GM18520 (cell line): ENCODE data around the gene ZYX.
"Not testable (repeated sequence)": the region's sequence is repeated elsewhere in the genome, so short reads cannot be mapped to it uniquely, and the experiment has no call there.

Experiments used
- ATAC-seq: cut with Tn5 transposase; IDR thresholded peaks from one replicate; pipeline ENCODE4 v1.9.1; 2021; ENCODE audit not compliant: unreplicated experiment

The ZYX gene

DNA sequence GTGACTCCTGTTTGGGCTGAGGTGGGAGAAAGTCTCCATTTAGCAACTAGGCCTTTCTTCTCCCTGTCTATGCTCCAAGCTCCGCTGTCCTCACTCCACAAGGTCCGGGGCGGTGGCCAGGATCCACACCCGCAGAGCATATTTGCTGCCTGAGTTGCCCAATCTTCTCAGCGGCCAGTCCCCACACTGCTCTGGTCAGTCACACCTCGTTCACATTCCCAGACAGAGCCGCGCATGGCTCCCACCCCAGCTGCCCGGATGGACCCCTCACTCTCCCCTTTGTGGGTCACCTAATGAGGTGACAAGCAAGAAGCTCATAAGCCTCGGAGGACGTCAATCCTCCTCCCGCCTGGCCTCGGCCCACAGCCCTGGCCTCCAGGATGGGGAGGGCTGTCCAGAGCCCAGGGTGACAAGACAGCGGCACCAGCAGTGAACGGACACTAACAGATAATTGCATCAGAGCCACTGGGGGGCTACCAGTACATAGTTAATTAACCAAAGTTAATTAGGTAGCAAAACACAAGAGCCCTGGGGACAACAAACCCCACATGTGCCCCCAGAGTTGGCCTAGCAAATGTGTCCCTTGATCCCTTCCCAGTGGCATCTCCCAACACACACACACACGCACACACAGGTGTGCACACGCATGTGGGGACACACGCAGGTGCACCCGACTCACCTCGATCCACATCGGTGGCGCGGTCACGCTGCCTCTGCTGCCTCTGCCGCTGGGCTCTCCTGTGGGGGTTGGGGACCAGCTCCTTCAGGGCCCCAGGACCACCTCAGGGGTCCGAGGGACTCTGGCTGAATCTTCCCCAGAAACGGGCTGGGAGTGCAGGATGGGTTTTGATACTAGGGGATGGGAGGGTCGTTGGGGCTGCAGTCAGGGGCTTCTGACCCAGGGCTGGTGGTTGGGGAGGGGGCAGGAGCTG lies 15.7 kb downstream of the ZYX start:
- ATAC-seq, result no peak

- no peak for ATAC-seq
These were observed 16.8 kb downstream of the ZYX start for GRCh38 chr7:143397710-143398530.

DNA sequence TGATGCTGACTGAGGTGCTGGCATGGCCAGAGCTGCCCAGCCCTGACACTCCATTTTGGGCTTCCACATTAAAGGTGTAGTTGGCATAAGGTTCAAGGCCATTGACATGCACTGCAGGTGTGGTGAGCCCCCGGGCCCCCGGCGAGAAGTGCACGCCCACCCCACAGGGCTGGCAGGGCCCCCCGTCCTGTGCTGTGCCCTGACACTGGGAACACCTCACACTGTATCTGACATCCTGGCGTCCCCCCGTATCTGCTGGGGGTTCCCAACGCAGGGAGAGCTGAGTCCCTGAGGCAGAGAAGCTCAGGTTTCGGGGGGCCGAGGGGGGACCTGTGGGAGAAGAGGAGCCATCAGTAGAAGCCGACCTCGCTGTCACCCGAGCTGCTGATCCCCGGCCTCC lies 17.5 kb downstream of the ZYX start:
- ATAC-seq, result no peak

GRCh38 chr7:143399151-143399550 lies 18.0 kb downstream of the ZYX start:
- ATAC-seq, result no peak

DNA sequence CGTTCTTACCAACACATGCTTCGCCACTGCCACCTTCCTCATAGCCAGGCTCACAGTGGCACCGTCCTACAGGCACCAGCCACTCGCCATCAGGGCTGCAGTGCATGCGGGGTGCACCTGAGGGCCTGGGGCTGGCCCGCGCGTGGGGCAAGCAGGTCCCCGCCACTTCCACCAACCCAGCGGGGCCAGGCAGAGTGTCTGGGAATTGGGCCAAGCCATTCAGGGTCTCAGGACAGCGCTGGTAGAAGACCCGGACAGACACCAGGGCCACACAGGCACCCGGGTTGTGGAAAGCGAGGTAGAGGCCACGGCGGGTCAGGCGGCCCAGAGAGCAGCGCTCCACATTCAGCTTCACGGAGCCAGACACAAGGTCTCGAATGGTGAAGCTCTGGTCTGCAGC lies 18.5 kb downstream of the ZYX start:
- no peak for ATAC-seq

- ATAC-seq, result no peak
These were observed 20.1 kb downstream of the ZYX start for GRCh38 chr7:143401265-143401664.

DNA sequence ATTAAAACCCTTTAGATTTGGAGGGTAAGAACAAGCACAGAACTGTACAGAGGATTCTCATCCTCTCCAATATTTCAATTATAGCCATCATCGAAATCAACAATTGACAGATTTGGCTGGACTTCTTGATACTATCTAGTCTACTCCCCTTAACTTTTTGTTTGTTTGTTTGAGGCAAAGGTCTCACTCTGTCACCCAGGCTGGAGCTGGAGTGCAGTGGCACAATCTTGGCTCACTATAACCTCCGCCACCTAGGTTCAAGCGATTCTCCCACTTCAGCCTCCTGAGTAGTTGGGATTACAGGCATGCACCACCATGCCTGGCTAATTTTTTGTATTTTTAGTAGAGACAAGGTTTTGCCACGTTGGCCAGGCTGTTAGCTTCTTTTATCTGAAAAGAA lies 21.1 kb downstream of the ZYX start:
- ATAC-seq, result not testable (repeated sequence)

DNA sequence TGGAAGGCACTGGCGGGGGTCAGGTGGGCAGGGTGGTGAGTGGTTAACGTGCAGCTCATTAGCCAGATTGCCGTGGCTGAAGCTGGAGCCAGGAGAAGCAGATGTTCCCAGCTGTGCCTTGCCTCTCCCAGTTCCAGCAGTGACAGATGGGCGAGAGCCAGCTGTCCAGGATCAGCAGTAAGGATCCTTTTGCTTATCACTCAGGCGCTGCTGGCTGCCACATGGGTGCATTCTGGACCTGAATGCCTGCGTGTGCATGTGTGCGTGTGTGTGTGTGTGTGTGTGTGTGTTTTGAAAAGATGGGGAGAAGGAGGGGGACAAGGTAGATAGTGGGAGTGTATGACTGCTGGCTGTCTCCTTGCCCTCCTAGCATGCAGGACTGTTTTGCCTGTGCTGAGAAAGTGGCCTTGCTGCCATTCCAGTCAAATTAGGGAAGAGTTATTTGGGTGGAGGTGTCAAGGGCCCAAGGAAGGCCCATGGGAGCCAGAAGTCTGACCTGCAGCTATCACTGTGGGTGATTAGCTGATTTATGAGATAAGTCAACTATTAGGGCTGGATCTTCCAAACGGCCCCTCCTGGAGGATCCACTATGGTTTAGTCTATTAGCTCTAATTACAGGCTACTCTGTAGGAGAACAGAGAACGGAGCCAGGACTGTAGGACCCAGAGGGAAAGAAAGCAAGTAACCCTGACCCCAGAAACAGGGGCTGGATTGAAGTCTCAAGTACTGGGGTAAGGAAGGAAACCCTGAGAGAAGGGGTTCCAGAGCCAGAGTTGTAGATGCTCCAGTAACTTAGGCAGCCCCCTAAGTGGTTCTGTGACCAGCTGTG lies 24.2 kb downstream of the ZYX start:
- ATAC-seq, result no peak

DNA sequence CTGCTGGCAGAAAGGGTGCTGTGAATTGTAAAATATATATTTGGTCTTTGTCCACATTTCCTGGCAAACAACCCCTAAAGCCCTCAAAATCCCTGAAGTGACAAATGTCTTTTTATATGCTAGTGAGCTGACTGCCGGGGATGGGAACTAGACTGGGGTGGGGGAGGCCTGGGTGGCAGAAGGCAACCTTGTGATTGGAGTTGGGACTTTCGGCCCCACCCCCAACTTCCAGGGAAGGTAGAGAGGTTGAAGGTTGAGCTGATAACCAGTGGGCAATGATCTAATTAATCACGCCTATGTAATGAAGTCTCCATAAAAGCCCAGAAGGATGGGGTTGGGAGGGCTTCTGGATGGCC lies 24.8 kb downstream of the ZYX start:
- ATAC-seq, result no peak

GRCh38 chr7:143407287-143408251 lies 26.4 kb downstream of the ZYX start:
- no peak for ATAC-seq

- no peak for ATAC-seq
These were observed 27.1 kb downstream of the ZYX start for GRCh38 chr7:143408252-143408685.

DNA sequence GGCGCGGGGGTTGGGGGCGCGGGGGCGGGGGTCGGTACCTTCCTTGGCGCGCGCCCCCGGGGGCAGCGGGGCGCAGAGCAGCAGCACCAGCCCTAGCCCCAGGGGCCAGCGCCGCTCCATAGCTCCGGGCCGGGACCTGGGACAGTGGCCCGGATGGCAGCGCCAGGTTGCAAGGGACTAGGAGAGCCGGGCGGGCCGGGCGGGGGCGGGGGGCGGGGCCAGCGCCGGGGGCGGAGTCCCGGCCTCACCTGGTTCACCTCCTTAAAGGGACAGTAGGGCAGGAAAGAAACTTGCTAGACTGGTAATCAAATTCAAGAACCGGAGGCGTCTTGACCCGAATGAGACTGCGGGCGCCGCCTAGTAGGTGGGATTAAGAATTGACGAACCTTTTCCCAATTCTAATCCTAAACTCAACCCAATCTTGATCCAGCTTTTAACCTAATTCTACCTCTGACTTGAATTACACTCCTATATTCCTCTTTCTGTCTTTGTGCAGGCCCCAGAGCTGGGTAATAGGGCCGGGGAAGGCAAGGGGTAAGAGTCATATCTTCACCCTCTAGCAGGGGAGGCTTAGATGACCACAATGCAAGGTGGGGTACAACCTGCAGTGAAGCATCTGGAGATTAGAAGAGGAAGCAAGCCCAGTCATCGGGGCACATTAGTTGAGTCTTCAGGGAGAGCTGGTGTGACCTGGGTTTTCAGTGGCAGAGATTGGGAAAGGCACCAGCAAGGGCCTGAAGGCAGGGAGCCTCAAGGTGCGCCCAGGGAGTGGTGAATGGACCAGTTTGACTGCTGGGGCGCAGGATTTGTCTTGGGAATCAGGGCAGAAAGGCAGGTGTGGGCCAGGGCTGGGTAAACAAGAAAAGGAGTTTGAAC lies 27.8 kb downstream of the ZYX start, which contains the start of gene EPHA1:
Gene EPHA1, minus strand, starts transcription at position 171 of the 876 bp plus-strand sequence. Its CDS starts 51 bp downstream, at position 120.
- ATAC-seq, result no peak

GRCh38 chr7:143410521-143411004 lies 29.4 kb downstream of the ZYX start:
- no peak for ATAC-seq

DNA sequence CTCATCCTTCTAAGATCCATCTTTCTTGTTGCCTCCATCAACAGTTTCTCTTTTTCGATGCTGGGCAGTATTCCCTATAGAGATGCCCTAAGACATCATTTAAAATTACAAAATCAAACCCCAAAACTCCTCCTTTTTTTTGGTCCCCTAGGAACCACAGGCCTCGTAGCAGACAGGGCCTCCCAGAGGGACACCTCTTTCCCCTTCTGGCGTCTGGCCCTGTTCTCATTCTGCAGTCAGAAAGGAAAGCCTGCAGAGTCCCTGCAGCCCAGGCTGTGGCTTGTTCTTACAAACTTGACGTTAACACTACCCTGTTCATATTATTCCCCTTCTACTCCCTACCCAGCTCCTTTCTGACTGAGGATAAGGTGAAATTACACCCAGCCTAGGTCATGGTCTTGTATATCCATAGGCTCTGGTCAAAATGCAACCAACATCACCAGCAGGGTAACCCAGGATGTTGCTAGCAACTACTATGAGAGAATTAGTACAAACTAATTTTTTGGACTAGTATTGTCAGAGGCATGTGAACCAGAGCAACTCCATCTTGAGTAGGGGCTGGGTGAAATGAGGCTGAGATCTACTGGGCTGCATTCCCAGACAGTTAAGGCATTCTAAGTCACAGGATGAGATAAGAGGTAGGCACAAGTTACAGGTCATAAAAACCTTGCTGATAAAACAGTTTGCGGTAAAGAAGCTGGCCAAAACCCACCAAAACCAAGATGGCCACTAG lies 31.0 kb downstream of the ZYX start:
- ATAC-seq, result no peak

- no peak for ATAC-seq
These were observed 32.0 kb downstream of the ZYX start for GRCh38 chr7:143413123-143413522.

DNA sequence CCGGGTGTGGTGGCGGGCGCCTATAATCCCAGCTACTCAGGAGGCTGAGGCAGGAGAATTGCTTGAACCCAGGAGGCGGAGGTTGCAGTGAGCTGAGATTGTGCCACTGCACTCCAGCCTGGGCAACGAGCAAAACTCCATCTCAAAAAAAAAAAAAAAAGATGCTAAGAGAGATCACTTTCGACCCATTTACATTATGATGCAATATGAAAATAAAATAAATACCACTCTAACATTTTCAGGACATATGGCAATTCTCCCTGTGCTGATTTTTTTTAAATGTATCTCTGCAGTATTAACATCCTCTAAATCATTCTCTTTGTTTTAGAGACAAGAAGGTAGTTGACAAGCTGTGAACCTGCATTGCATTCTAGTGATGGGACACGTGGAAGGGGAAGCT lies 34.1 kb downstream of the ZYX start:
- ATAC-seq, result not testable (repeated sequence)

- ATAC-seq, result no peak
These were observed 34.7 kb downstream of the ZYX start for GRCh38 chr7:143415742-143416397.
